Kidney epithelial cell (primary cell): ENCODE measurements around the gene AP2S1. TPM values are rescaled to one million over a fixed set of nuclear protein-coding genes. Genes with fewer than 3 reads are reported as not detected.

ENCODE experiments used
- DNase-seq: peaks from one replicate; pipeline ENCODE4 v3.0.0-alpha.2; 2010; ENCODE audit warnings: low read depth
- H3K27me3 ChIP-seq: 2 replicates; pipeline ENCODE4 v1.6.0; 2011; ENCODE audit warnings: low read length; ENCODE audit not compliant: control insufficient read depth, insufficient read depth
- H3K36me3 ChIP-seq: 2 replicates; pipeline ENCODE4 v1.5.1; 2011; ENCODE audit warnings: low read length; ENCODE audit not compliant: control insufficient read depth, insufficient read depth
- H3K4me3 ChIP-seq: 2 replicates; pipeline ENCODE4 v1.5.1; 2011; ENCODE audit warnings: low read depth, mild to moderate bottlenecking, control low read depth, low read length
- total RNA-seq: library from RNA; depleted of rRNA; stranded (reverse); fragments of >200 nt; gene quantifications from 2 replicates; pipeline ENCODE4 v1.2.3, GENCODE V29; 2015
- TF ChIP-seq, protein P1 (sequence below): IDR thresholded peaks from 2 replicates; pipeline ENCODE4 v1.5.1; 2011; ENCODE audit warnings: mild to moderate bottlenecking, moderate library complexity, low read length, control low read depth, inconsistent platforms; ENCODE audit not compliant: insufficient read depth, poor library complexity, severe bottlenecking

Gene AP2S1
- total RNA-seq, 1 donor from 2014 or later: 157 TPM

DNA sequence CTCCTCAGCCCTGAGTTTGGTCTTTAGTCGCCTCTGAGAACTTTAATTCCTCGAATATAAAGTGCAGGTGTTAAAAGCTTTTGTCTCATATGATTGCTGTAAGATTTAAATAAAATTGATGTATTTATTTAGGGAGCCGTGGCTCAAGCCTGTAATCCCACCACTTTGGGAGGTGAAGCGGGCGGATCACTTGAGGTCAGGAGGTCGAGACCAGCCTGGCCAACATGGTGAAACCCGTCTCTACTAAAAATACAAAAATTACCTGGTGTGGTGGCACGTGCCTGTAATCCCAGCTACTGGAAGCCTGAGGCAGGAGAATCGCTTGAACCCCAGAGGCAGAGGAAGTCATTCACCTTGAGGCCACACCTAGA is 61.7 kb downstream of the AP2S1 start:
- no peak for DNase-seq
- TF ChIP-seq, protein P1, sequence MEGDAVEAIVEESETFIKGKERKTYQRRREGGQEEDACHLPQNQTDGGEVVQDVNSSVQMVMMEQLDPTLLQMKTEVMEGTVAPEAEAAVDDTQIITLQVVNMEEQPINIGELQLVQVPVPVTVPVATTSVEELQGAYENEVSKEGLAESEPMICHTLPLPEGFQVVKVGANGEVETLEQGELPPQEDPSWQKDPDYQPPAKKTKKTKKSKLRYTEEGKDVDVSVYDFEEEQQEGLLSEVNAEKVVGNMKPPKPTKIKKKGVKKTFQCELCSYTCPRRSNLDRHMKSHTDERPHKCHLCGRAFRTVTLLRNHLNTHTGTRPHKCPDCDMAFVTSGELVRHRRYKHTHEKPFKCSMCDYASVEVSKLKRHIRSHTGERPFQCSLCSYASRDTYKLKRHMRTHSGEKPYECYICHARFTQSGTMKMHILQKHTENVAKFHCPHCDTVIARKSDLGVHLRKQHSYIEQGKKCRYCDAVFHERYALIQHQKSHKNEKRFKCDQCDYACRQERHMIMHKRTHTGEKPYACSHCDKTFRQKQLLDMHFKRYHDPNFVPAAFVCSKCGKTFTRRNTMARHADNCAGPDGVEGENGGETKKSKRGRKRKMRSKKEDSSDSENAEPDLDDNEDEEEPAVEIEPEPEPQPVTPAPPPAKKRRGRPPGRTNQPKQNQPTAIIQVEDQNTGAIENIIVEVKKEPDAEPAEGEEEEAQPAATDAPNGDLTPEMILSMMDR: no peak
- no peaks in the 10 kb centered on the region for H3K36me3 ChIP-seq
- no peak overlapping the region for H3K4me3 ChIP-seq
- no peaks in the 10 kb centered on the region for H3K27me3 ChIP-seq

DNA sequence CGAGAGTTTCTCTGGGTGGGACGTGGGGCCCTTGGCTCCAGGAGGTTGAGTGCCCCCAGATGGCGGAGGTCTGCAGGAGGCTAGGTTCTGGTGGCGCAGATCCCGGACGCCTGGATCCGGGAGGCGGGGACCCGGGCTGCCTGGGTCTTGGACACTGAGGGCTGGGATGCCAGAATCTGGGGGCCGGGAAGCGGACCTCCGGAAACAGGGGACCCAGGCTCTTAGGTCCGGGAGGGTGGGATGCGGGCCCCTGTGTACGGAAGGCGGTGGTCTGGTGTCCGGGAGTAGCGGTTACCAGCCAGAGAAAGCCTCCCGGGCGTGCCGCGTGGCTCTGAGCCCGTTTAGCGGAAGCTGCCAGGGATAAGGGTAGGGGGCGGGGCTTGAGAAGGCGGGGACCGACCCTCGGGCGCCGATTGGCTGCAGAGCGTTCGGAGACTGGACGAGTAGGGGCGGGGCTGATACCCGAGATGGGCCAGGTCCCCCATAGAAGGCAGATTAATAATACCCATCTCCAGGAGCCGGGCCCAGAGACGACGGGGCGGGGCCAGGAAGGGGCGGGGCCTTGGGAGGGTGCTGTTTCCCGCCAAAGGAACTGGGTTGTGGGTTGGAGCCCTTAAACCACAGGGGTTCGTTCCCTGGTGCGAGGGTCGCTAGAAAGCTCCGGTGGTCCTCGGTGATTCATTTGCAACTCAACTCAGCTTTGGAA is 62.2 kb downstream of the AP2S1 start, which contains the start of gene SLC1A5:
SLC1A5 (minus strand) TSS at position 333 of the 706 bp plus-strand sequence. CDS start 629 bp downstream, outside the sequence.
- DNase-seq: peak; percentile 70
- no peaks in the 10 kb centered on the region for H3K36me3 ChIP-seq
- peak within 1 kb of the TSS; percentile 72 for H3K4me3 ChIP-seq
- TF ChIP-seq, protein P1: no peak
- no peaks in the 10 kb centered on the region for H3K27me3 ChIP-seq

Other genes with a start within 250 kb of the AP2S1 start
- 103 and 127 TPM in 2 replicates for gene CALM3, start 249.5 kb downstream of the AP2S1 start, total RNA-seq
- gene PTGIR, start 225.8 kb downstream of the AP2S1 start, total RNA-seq: 0.48 TPM in 1 of 2 replicates, not detected in the other
- not detected in 2 replicates for gene GNG8, start 214.6 kb downstream of the AP2S1 start, total RNA-seq
- gene DACT3, start 189.7 kb downstream of the AP2S1 start, total RNA-seq: 0.14 and 0.33 TPM in 2 replicates
- 52.4 and 63.6 TPM in 2 replicates for gene PRKD2, start 133.7 kb downstream of the AP2S1 start, total RNA-seq
- gene FKRP, start 104.8 kb downstream of the AP2S1 start, total RNA-seq: 25.7 and 41.7 TPM in 2 replicates
- gene STRN4, start 104.4 kb downstream of the AP2S1 start, total RNA-seq: 111 and 117 TPM in 2 replicates
- gene SLC1A5, start 62.3 kb downstream of the AP2S1 start, total RNA-seq: 192 and 213 TPM in 2 replicates
- 30.9 and 31.6 TPM in 2 replicates for gene ARHGAP35, start 10.2 kb upstream of the AP2S1 start, total RNA-seq
- 1.6 TPM in 1 of 2 replicates, not detected in the other for gene NPAS1, start 169.0 kb upstream of the AP2S1 start, total RNA-seq
- gene TMEM160, start 197.8 kb upstream of the AP2S1 start, total RNA-seq: 36.8 and 71.0 TPM in 2 replicates